H1 (cell line): ENCODE results near the gene EPHA1. TPM values are rescaled to one million over a fixed set of nuclear protein-coding genes. Genes with fewer than 3 reads are reported as not detected.

Experiments
- CTCF ChIA-PET: fragments of 300-600 bp; sonication (Branson Sonifier 250); formaldehyde crosslinking; loops from one replicate; lab custom pipeline; 2021; ENCODE audit not compliant: partially characterized antibody; lab: Charles Lee
- POLR2A ChIA-PET: fragments of 300-600 bp; sonication (Branson Sonifier 250); formaldehyde crosslinking; loops from one replicate; lab custom pipeline; 2021; ENCODE audit warnings: inconsistent platforms; ENCODE audit not compliant: partially characterized antibody; lab: Charles Lee
- DNase-seq, 2 experiments: peaks; one replicate each; pipeline versions ENCODE4 v3.0.0 to v3.0.0-alpha.2; 2010 to 2022; ENCODE audit warnings: low spot score in 2 of 2, low read depth in 1 of 2, mixed read lengths in 1 of 2
- FAIRE-seq: peaks from 2 replicates; lab custom pipeline; 2011; peaks lifted over from hg19 to GRCh38; lab: Jason Lieb, UNC
- H2AFZ ChIP-seq: 2 replicates; pipeline ENCODE4 v1.8.1; 2012; ENCODE audit warnings: low read length, inconsistent platforms
- H2AK5ac ChIP-seq: 2 replicates; pipeline ENCODE4 v1.6.1; 2013; ENCODE audit warnings: low read depth, low read length
- H2BK120ac ChIP-seq: replicated peaks from 2 replicates; pipeline ENCODE3; 2013; ENCODE audit warnings: low read depth, low read length, inconsistent platforms
- H2BK12ac ChIP-seq: 2 replicates; pipeline ENCODE4 v1.6.1; 2013; ENCODE audit warnings: low read depth, low read length
- H2BK15ac ChIP-seq: 2 replicates; pipeline ENCODE4 v1.6.1; 2013; ENCODE audit warnings: low read length
- H2BK20ac ChIP-seq: 2 replicates; pipeline ENCODE4 v1.6.1; 2013; ENCODE audit warnings: low read length
- H2BK5ac ChIP-seq: 2 replicates; pipeline ENCODE4 v1.6.1; 2013; ENCODE audit warnings: low read depth, low read length
- H3K14ac ChIP-seq: 2 replicates; pipeline ENCODE4 v1.6.1; 2013; ENCODE audit warnings: inconsistent platforms; ENCODE audit not compliant: insufficient read length
- H3K18ac ChIP-seq: 2 replicates; pipeline ENCODE4 v1.6.1; 2013; ENCODE audit warnings: low read length; ENCODE audit errors: extremely low read depth
- H3K23ac ChIP-seq: 2 replicates; pipeline ENCODE4 v1.6.1; 2013; ENCODE audit warnings: inconsistent platforms; ENCODE audit not compliant: insufficient read length
- H3K23me2 ChIP-seq: 2 replicates; pipeline ENCODE4 v1.6.1; 2013; ENCODE audit warnings: low read depth, low read length
- H3K27ac ChIP-seq: 2 replicates; pipeline ENCODE4 v1.6.1; 2011; ENCODE audit warnings: low read depth, low read length, inconsistent platforms
- H3K27me3 ChIP-seq, 4 experiments: replicated peaks in 1 of 4; 1 replicate in 1 of 4; 2 replicates in 3 of 4; pipeline versions ENCODE4 v1.6.1 to v1.8.1; 2011 to 2013; ENCODE audit warnings: low read length in 3 of 4, mild to moderate bottlenecking in 3 of 4, inconsistent platforms in 2 of 4, mixed read lengths in 2 of 4, moderate library complexity in 1 of 4; ENCODE audit not compliant: control insufficient read depth in 3 of 4, insufficient read depth in 3 of 4; ENCODE audit errors: extremely low read depth in 1 of 4
- H3K36me3 ChIP-seq, 4 experiments: 2 replicates each; pipeline versions ENCODE4 v1.6.1 to v1.8.1; 2011 to 2013; ENCODE audit warnings: mild to moderate bottlenecking in 4 of 4, low read length in 3 of 4, moderate library complexity in 2 of 4, control low read depth in 1 of 4, inconsistent platforms in 1 of 4; ENCODE audit not compliant: insufficient read depth in 4 of 4, control insufficient read depth in 2 of 4
- H3K4ac ChIP-seq: replicated peaks from 2 replicates; pipeline ENCODE3; 2013; ENCODE audit warnings: low read length, low read depth, mixed read lengths, inconsistent platforms; ENCODE audit not compliant: insufficient read length
- H3K4me1 ChIP-seq, 4 experiments: replicated peaks in 1 of 4; 1 replicate in 1 of 4; 2 replicates in 3 of 4; pipeline versions ENCODE4 v1.6.1 to v1.8.1; 2011 to 2013; ENCODE audit warnings: low read length in 3 of 4, inconsistent platforms in 2 of 4, mixed read lengths in 1 of 4; ENCODE audit not compliant: insufficient read depth in 4 of 4, control insufficient read depth in 3 of 4
- H3K4me2 ChIP-seq, 2 experiments: 2 replicates each; pipeline versions ENCODE4 v1.6.1 to v1.8.1; 2011 to 2013; ENCODE audit warnings: low read depth in 2 of 2, low read length in 2 of 2, control low read depth in 1 of 2, inconsistent platforms in 1 of 2, mild to moderate bottlenecking in 1 of 2; ENCODE audit not compliant: insufficient read depth in 1 of 2
- H3K4me3 ChIP-seq, 4 experiments: fragments of 200-600, 300-600 bp in 1 of 4; sonication (generic), shearing (Covaris generic), sonication (Bioruptor Twin) in 1 of 4; 2 replicates each; pipeline versions ENCODE4 v1.5.1 to v1.8.1; 2011 to 2016; ENCODE audit warnings: low read length in 4 of 4, low read depth in 3 of 4, control low read depth in 2 of 4, inconsistent platforms in 2 of 4, mild to moderate bottlenecking in 2 of 4, mixed read lengths in 1 of 4, moderate library complexity in 1 of 4; ENCODE audit not compliant: insufficient read depth in 2 of 4; ENCODE audit errors: extremely low read depth in 1 of 4
- H3K56ac ChIP-seq: replicated peaks from 2 replicates; pipeline ENCODE3; 2013; ENCODE audit warnings: low read depth, mild to moderate bottlenecking, mixed read lengths, low read length, inconsistent platforms; ENCODE audit not compliant: insufficient read length
- H3K79me1 ChIP-seq: 2 replicates; pipeline ENCODE4 v1.6.1; 2013; ENCODE audit warnings: low read depth, low read length, control low read depth
- H3K79me2 ChIP-seq, 2 experiments: 2 replicates each; pipeline versions ENCODE4 v1.6.1 to v1.8.1; 2012 to 2013; ENCODE audit warnings: low read length in 2 of 2, mild to moderate bottlenecking in 2 of 2, inconsistent platforms in 1 of 2; ENCODE audit not compliant: insufficient read depth in 2 of 2, control insufficient read depth in 1 of 2
- H3K9ac ChIP-seq, 4 experiments: replicated peaks in 1 of 4; 1 replicate in 1 of 4; 2 replicates in 3 of 4; pipeline versions ENCODE4 v1.6.1 to v1.8.1; 2011 to 2013; ENCODE audit warnings: low read depth in 3 of 4, low read length in 3 of 4, control low read depth in 2 of 4, mild to moderate bottlenecking in 2 of 4, moderate library complexity in 2 of 4, inconsistent platforms in 1 of 4; ENCODE audit errors: extremely low read depth in 1 of 4
- H3K9me3 ChIP-seq, 2 experiments: 2 replicates each; pipeline versions ENCODE4 v1.6.1 to v1.8.1; 2012 to 2013; ENCODE audit warnings: mild to moderate bottlenecking in 2 of 2, moderate library complexity in 2 of 2, control low read depth in 1 of 2, inconsistent platforms in 1 of 2, low read depth in 1 of 2, low read length in 1 of 2, mixed read lengths in 1 of 2; ENCODE audit not compliant: insufficient read depth in 2 of 2
- H4K20me1 ChIP-seq, 2 experiments: replicated peaks in 1 of 2; 2 replicates each; pipeline versions ENCODE3 to v1.8.1; 2011 to 2013; ENCODE audit warnings: inconsistent platforms in 2 of 2, low read length in 2 of 2, mild to moderate bottlenecking in 1 of 2; ENCODE audit not compliant: insufficient read depth in 2 of 2, control insufficient read depth in 1 of 2
- H4K5ac ChIP-seq: 2 replicates; pipeline ENCODE4 v1.6.1; 2013; ENCODE audit warnings: low read length, low read depth, mixed read lengths, inconsistent platforms; ENCODE audit not compliant: insufficient read length
- H4K8ac ChIP-seq: 2 replicates; pipeline ENCODE4 v1.8.0; 2013; ENCODE audit warnings: mild to moderate bottlenecking, moderate library complexity, low read length, inconsistent platforms; ENCODE audit not compliant: insufficient read depth; ENCODE audit errors: extremely low read depth
- H4K91ac ChIP-seq: replicated peaks from 2 replicates; pipeline ENCODE3; 2013; ENCODE audit warnings: low read length, mixed read lengths, inconsistent platforms; ENCODE audit not compliant: insufficient read length
- CEBPB ChIP-seq: IDR thresholded peaks from 2 replicates; pipeline ENCODE4 v1.6.1; 2012; ENCODE audit warnings: low read depth, low read length
- HDAC6 ChIP-seq: IDR thresholded peaks from one replicate; pipeline ENCODE4 v1.7.1; 2012; ENCODE audit warnings: low read depth, mild to moderate bottlenecking, inconsistent platforms, low read length, moderate library complexity
- POLR2AphosphoS5 ChIP-seq: IDR thresholded peaks from 2 replicates; pipeline ENCODE4 v1.6.1; 2011; ENCODE audit warnings: low read depth, low read length
- RXRA ChIP-seq: IDR thresholded peaks from 2 replicates; pipeline ENCODE4 v1.6.1; 2011; ENCODE audit warnings: low read depth, mild to moderate bottlenecking, low read length, moderate library complexity; ENCODE audit not compliant: insufficient read depth
- SAP30 ChIP-seq: fragments of 300-600 bp; sonication (generic); IDR thresholded peaks from 2 replicates; pipeline ENCODE4 v1.7.1; 2012; ENCODE audit warnings: low read length, moderate library complexity, mild to moderate bottlenecking, inconsistent platforms; ENCODE audit not compliant: insufficient read depth, insufficient replicate concordance
- SIN3A ChIP-seq, 2 experiments: IDR thresholded peaks in 1 of 2; conservative IDR thresholded peaks in 1 of 2; 2 replicates each; pipeline ENCODE4 v1.6.1; 2011 to 2012; ENCODE audit warnings: low read length in 2 of 2, improper control_type of control experiment in 1 of 2, low read depth in 1 of 2, mild to moderate bottlenecking in 1 of 2
- SIX5 ChIP-seq: IDR thresholded peaks from 2 replicates; pipeline ENCODE4 v1.6.1; 2011; ENCODE audit warnings: mild to moderate bottlenecking, low read depth, low read length
- SP1 ChIP-seq: IDR thresholded peaks from 2 replicates; pipeline ENCODE4 v1.6.1; 2011; ENCODE audit warnings: low read depth, low read length
- TCF12 ChIP-seq: IDR thresholded peaks from 2 replicates; pipeline ENCODE4 v1.6.1; 2011; ENCODE audit warnings: low read depth, mild to moderate bottlenecking, low read length
- TEAD4 ChIP-seq: IDR thresholded peaks from 2 replicates; pipeline ENCODE4 v1.6.1; 2012; ENCODE audit warnings: low read depth, low read length, inconsistent platforms, mixed read lengths
- ZNF274 ChIP-seq: IDR thresholded peaks from 2 replicates; pipeline ENCODE4 v1.7.0; 2012; ENCODE audit warnings: low read length, borderline replicate concordance; ENCODE audit errors: extremely low read depth
- WGBS, 2 experiments: shearing (Covaris generic) in 1 of 2; methylation state at CpG; one replicate each; pipeline versions ENCODE4 v1.1.6 to v1.1.7; 2013 to 2015; ENCODE audit warnings: low lambda C conversion rate in 2 of 2, mixed read lengths in 2 of 2, inconsistent platforms in 1 of 2, low coverage in 1 of 2, missing lambda C conversion rate in 1 of 2; ENCODE audit not compliant: insufficient replicate concordance in 2 of 2, insufficient coverage in 1 of 2, insufficient read length in 1 of 2; ENCODE audit errors: extremely low coverage in 1 of 2, missing lambda C conversion rate in 1 of 2; 5-methylcytosine and 5-hydroxymethylcytosine counted together
- polyA plus RNA-seq, 7 experiments: library from polyadenylated mRNA; depleted of rRNA in 3 of 7; stranded (reverse) in 5 of 7; unstranded in 2 of 7; fragments of >200 nt in 5 of 7; fragments of 200-250 nt in 2 of 7; gene quantifications; 1 replicate in 5 of 7; 2 replicates in 1 of 7; 4 replicates in 1 of 7; pipeline versions ENCODE4 v1.2.1 to v1.2.3, GENCODE V29; 2011 to 2013; ENCODE audit warnings: missing spikeins in 2 of 7, mixed read lengths in 2 of 7
- total RNA-seq: library from RNA; stranded (reverse); fragmentation: NEBNext Ultra II Directional; extraction: Animal tissue kit (Norgen Biotek cat#: 25700); gene quantifications from 2 replicates; pipeline ENCODE4 v1.2.1, GENCODE V29; 2021

Gene EPHA1
- total and polyA plus RNA-seq, 2 of the 8 experiments (the other 6 are each of a cell fraction or from before 2014, with no cell fraction given) = 86.5 to 133 TPM

GRCh38 chr7:143380646-143381426 lies 27.8 kb downstream of the EPHA1 start, which contains the start of gene ZYX:
ZYX (plus strand) TSS chr7:143381345; CDS start chr7:143381572, 227 bp downstream.
- H4K20me1 ChIP-seq = peaks cover 13 to 23% of the 10 kb centered on the region in 2 experiments
- peak within 1 kb of the TSS; percentile 89 for H3K56ac ChIP-seq
- no peak within 1 kb of the TSS for H2BK20ac ChIP-seq
- H2BK12ac ChIP-seq = peak within 1 kb of the TSS; percentile 50; the same call in 1 of the 2 replicates
- no peak within 1 kb of the TSS for H3K14ac ChIP-seq
- H3K36me3 ChIP-seq = peaks cover 5 to 31% (median 11%) of the 10 kb centered on the region in 4 experiments; a peak in 7 of 8 replicates
- H3K18ac ChIP-seq = peak within 1 kb of the TSS; percentile 93
- peak within 1 kb of the TSS; percentile 93 for H3K27ac ChIP-seq
- H2BK120ac ChIP-seq = no peak within 1 kb of the TSS
- DNase-seq (peak; percentile 87 to 91), FAIRE-seq (no peak)
- peak within 1 kb of the TSS; percentile 76 to 100 (median 88) for H3K4me3 ChIP-seq
- H4K91ac ChIP-seq = peak within 1 kb of the TSS; percentile 25
- peak within 1 kb of the TSS; percentile 69 to 93 for H3K4me2 ChIP-seq
- ChIA-PET POLR2A (interaction anchor here (0.6 to 19.0 kb wide), 5 partner anchors 13 to 1605 kb away, joined by 3 to 518 read pairs (median 12); partner anchors contain the start of genes CLCN1, EPHA1, FAM131B and TAS2R4), CTCF (interaction anchor here (0.8 to 17.5 kb wide), 20 partner anchors 11 to 378 kb away, joined by 3 to 359 read pairs (median 6); partner anchors contain the start of genes EPHA1 and FAM131B)
- peaks cover 17% of the 10 kb centered on the region for H3K79me1 ChIP-seq
- peaks cover 3 to 49% of the 10 kb centered on the region in 2 experiments; a peak in 3 of 4 replicates for H3K79me2 ChIP-seq
- no peak within 1 kb of the TSS for H2AFZ ChIP-seq
- peak within 1 kb of the TSS; percentile 47 for H4K5ac ChIP-seq
- peak within 1 kb of the TSS; percentile 91 for H3K4ac ChIP-seq
- no peaks in the 10 kb centered on the region for H3K27me3 ChIP-seq
- H2AK5ac ChIP-seq = no peak within 1 kb of the TSS
- 0% methylated on average over 13 of the region's 72 CpGs; no CpG with 5 or more reads in 1 of the 2 experiments for WGBS, 2 experiments
- H3K4me1 ChIP-seq = peaks cover 5 to 18% (median 6%) of the 10 kb centered on the region in 4 experiments
- no peak within 1 kb of the TSS for H3K23ac ChIP-seq
- no peaks in the 10 kb centered on the region for H3K9me3 ChIP-seq
- peak within 1 kb of the TSS; percentile 91 for H4K8ac ChIP-seq
- H2BK5ac ChIP-seq = peak within 1 kb of the TSS; percentile 92; the same call in 1 of the 2 replicates
- peaks cover 8% of the 10 kb centered on the region; the same call in 1 of the 2 replicates for H3K23me2 ChIP-seq
- 0 out of 2 replicates have a peak within 1 kb of the TSS, but pooled peaks have one; percentile 72 for H2BK15ac ChIP-seq
- H3K9ac ChIP-seq = peak within 1 kb of the TSS; percentile 57 to 93 (median 82)
- TF ChIP-seq RXRA = 0 out of 2 replicates have a peak, but pooled peaks have one; percentile 32
- TF ChIP-seq SIN3A (conservative IDR thresholded peaks at IDR 0.05 in 1 of 2, IDR thresholded peaks at IDR 0.05 in 1 of 2; ENCODE audit: low read depth in 1 of 2, low read length in 2 of 2) = peak in 1 of 2 experiments; percentile 49; a peak in 1 of 4 replicates
- no peak for TF ChIP-seq TCF12
- no peak for TF ChIP-seq ZNF274
- no peak for TF ChIP-seq SIX5
- no peak for TF ChIP-seq TEAD4
- 0 out of 2 replicates have a peak, but pooled peaks have one; percentile 12 for TF ChIP-seq SP1
- TF ChIP-seq SAP30 = no peak
- TF ChIP-seq POLR2AphosphoS5 = peak; percentile 39; the same call in 1 of the 2 replicates
- no peak for TF ChIP-seq CEBPB
- TF ChIP-seq HDAC6 = no peak
